HUES64 (cell line): ENCODE data around the gene NETO1.

Source experiments
- H3K27ac ChIP-seq: 2 replicates; pipeline ENCODE4 v1.7.0; 2013; ENCODE audit warnings: low read depth, low read length, inconsistent platforms
- H3K27me3 ChIP-seq: 2 replicates; pipeline ENCODE4 v1.6.1; 2013; ENCODE audit warnings: mild to moderate bottlenecking, low read length; ENCODE audit not compliant: insufficient read depth
- H3K36me3 ChIP-seq: 2 replicates; pipeline ENCODE4 v1.6.1; 2013; ENCODE audit warnings: mild to moderate bottlenecking, low read length; ENCODE audit not compliant: insufficient read depth
- H3K4me1 ChIP-seq: 2 replicates; pipeline ENCODE4 v1.6.1; 2013; ENCODE audit warnings: mild to moderate bottlenecking, low read length, moderate library complexity; ENCODE audit not compliant: insufficient read depth
- H3K4me3 ChIP-seq: 2 replicates; pipeline ENCODE4 v1.5.1; 2013; ENCODE audit warnings: mild to moderate bottlenecking, low read length, moderate library complexity
- H3K9ac ChIP-seq: 2 replicates; pipeline ENCODE4 v1.6.1; 2013; ENCODE audit warnings: mild to moderate bottlenecking, low read depth, low read length
- H3K9me3 ChIP-seq: 2 replicates; pipeline ENCODE4 v1.6.1; 2013; ENCODE audit warnings: low read depth, low read length; ENCODE audit not compliant: insufficient read depth
- WGBS: fragments of 150-250, 120-280 bp; methylation state at CpG from one replicate; pipeline ENCODE4 v1.1.7; 2013; ENCODE audit warnings: missing lambda C conversion rate; 5-methylcytosine and 5-hydroxymethylcytosine counted together

The NETO1 gene

DNA sequence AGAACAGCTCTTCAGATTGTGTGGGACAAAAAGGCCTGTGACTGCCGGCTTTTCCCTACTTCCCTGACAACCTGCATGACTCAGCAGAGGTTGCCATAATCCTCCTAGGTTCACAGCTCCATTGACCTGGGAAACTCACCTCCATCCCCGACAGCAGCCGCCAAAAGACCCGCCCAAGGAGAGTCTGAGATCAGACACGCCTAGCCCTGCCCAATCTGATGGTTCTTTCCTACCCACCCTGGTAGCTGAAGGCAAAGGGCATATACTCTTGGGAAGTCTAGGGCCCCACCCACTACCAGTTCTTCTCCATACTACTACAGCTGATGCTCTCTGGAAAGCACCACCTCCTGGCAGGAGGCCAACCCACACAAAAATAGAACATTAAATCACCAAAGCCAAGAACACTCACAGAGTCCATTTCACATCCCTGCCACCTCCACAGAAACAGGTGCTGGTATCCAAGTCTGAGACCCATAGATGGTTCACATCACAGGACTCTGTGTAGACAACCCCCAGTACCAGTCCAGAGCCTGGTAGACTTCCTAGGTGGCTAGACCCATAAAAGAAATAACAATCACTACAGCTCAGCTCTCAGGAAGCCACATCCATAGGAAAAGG is 140.6 kb downstream of the NETO1 start:
- Histone ChIP-seq H3K4me3 (no peak overlapping the region), H3K9ac (no peak overlapping the region), H3K9me3 (no peaks in the 10 kb centered on the region), H3K27me3 (no peaks in the 10 kb centered on the region), H3K36me3 (no peaks in the 10 kb centered on the region), H3K4me1 (no peaks in the 10 kb centered on the region), H3K27ac (no peak overlapping the region)
- 95% methylated on average over 5 of the region's 5 CpGs for WGBS

DNA sequence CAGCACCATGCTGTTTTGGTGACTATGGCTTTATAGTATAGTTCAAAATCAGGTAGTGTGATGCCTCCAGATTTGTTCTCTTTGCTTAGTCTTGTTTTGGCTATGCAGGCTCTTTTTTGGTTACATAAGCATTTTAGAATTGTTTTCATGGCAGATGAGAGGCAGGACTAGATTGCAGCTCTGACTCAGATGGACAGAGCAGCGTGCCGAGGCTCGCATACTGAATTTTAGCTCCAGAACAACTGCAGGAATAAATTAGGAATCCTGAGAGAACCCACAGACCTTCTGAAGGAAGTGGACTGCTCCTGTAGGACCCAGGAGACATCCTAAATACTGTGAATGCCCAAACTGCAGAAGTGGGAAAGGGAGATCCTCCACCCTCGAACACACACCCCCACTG is 141.6 kb downstream of the NETO1 start:
- no peaks in the 10 kb centered on the region for H3K4me1 ChIP-seq
- WGBS: 94% methylated on average over 3 of the region's 4 CpGs
- H3K27ac ChIP-seq: no peak overlapping the region
- H3K4me3 ChIP-seq: no peak overlapping the region
- no peaks in the 10 kb centered on the region for H3K9me3 ChIP-seq
- no peaks in the 10 kb centered on the region for H3K27me3 ChIP-seq
- no peak overlapping the region for H3K9ac ChIP-seq
- no peaks in the 10 kb centered on the region for H3K36me3 ChIP-seq

DNA sequence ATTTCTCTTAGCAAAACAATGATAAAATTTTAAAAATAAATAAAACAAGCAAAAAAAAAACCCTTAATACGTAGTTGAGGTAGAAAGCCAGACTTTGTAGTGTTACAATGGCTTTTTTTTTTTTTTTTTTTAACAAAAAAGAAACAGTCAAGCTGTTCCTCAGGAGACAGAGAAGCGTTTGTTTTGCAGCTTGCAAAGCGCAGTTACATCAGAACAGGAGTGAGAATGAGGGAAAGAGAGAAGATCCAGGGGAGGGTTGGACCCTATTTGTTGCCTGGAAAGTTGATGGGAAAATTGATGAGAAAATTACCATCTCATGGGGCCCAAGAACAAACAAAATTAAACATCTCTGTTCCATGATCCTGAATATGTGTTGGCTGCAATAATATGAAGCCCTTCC is 146.5 kb downstream of the NETO1 start:
- Histone ChIP-seq H3K36me3 (no peaks in the 10 kb centered on the region), H3K4me3 (no peak overlapping the region), H3K9ac (no peak overlapping the region), H3K9me3 (no peaks in the 10 kb centered on the region), H3K27ac (no peak overlapping the region), H3K27me3 (no peaks in the 10 kb centered on the region), H3K4me1 (no peaks in the 10 kb centered on the region)
- WGBS: 88% methylated on average over 2 of the region's 3 CpGs

DNA sequence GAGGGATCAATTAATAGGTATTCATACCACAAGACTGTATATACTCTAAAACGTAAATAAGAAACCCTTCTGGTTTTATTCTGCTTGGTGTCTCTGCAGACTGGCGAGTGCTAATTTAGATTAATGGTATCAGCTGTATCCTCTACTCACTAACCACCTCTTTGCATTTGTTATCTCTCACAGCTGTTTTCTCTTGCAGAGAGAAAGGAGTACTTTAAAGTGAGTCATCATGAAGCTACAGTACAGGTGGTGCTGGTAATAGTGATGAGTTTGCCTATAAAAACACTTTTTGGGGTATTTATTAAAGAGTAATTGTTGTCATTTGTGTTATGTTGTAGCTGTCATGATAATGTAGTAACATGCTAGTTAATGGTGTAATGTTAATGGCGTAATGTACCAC is 147.7 kb downstream of the NETO1 start:
- H3K9me3 ChIP-seq: no peaks in the 10 kb centered on the region
- H3K4me3 ChIP-seq: no peak overlapping the region
- no peaks in the 10 kb centered on the region for H3K36me3 ChIP-seq
- H3K4me1 ChIP-seq: no peaks in the 10 kb centered on the region
- H3K27me3 ChIP-seq: no peaks in the 10 kb centered on the region
- WGBS: 83% methylated on average over 3 of the region's 3 CpGs
- H3K9ac ChIP-seq: no peak overlapping the region
- no peak overlapping the region for H3K27ac ChIP-seq

DNA sequence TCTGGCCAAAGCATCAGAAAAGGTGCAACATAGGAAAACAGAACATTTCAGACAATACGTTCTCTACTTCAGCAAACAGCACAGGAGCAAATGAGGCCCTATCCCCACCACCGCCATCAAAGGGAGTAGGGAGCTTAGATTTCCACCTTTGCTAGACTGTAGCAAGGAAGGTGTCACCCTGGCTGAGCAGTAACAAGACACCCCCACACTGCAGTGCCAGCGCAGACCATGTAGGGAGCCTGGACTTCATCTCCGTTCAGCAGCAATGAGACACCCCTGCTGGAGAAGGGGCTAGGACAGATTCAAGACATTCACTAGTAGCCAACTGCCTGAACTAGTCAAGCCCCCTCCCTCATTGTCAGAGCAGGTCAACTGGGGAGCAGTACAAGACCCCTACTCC is 163.6 kb downstream of the NETO1 start:
- no peaks in the 10 kb centered on the region for H3K36me3 ChIP-seq

DNA sequence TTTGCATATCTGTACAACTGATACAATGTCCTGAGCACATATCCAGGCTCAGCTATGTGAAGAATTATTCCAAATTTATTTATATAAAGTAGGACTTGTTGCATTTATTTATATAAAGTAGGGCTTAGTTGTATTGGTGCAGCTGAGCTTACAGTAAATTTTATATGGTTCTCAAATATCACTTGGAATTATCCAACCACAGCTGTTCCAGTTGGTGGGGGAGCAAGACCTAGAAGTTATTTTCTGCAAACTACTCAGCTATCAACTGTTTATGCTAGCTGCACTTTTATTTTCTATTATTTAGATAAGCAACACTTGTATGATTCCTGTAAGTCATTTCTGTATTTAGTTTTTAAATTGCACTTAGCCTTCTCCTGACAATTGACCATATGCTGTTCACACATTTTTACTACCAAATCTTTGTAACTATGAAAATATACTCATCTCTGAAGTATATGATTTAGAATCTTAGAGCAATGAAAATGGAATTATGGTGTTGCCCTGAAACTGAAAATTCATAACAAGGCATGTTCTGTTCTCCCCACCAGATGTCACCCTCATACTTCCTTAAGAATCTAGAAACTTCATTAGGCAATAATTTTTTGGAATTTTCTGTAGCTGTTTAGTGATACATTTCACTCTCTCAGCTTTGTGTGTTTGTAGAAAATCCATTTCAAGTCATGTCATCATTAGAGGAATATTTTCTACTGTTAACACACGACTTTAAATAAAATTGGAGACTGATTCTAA is 166.7 kb downstream of the NETO1 start:
- WGBS: 18% methylated on average over 1 of the region's 1 CpG
- H3K27ac ChIP-seq: no peak overlapping the region
- no peaks in the 10 kb centered on the region for H3K27me3 ChIP-seq
- no peaks in the 10 kb centered on the region for H3K4me1 ChIP-seq
- H3K9ac ChIP-seq: no peak overlapping the region
- H3K36me3 ChIP-seq: no peaks in the 10 kb centered on the region
- no peak overlapping the region for H3K4me3 ChIP-seq
- no peaks in the 10 kb centered on the region for H3K9me3 ChIP-seq

More for the DNA sequence above, 163.6 kb downstream of the NETO1 start:
- 97% methylated on average over 4 of the region's 4 CpGs for WGBS
- Histone ChIP-seq H3K4me3 (no peak overlapping the region), H3K4me1 (no peaks in the 10 kb centered on the region), H3K9me3 (no peaks in the 10 kb centered on the region), H3K27ac (no peak overlapping the region), H3K27me3 (no peaks in the 10 kb centered on the region), H3K9ac (no peak overlapping the region)

DNA sequence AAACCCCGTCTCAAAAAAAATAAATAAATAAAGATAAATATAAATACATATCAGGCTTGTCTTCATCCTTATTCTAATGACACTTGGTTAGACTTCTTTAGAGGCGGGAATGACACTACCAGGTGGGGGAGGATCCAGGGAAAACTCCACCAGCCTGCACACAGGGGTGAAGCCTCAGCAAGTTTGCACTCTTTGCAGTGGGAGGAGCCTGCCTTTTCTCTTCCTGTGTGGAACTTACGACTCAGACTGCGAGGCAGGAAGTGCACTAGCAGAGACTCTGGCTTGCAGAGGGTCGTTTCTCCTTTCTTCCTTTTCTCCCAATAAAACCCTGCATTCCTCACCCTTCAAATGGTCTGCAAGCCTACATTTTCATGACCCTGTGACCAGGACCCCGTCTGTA is 170.1 kb downstream of the NETO1 start:
- H3K4me3 ChIP-seq: no peak overlapping the region
- peaks cover 8% of the 10 kb centered on the region for H3K4me1 ChIP-seq
- 87% methylated on average over 5 of the region's 6 CpGs for whole genome bisulfite sequencing
- no peaks in the 10 kb centered on the region for H3K36me3 ChIP-seq
- H3K9ac ChIP-seq: no peak overlapping the region
- H3K27me3 ChIP-seq: no peaks in the 10 kb centered on the region
- H3K27ac ChIP-seq: no peak overlapping the region
- no peaks in the 10 kb centered on the region for H3K9me3 ChIP-seq

DNA sequence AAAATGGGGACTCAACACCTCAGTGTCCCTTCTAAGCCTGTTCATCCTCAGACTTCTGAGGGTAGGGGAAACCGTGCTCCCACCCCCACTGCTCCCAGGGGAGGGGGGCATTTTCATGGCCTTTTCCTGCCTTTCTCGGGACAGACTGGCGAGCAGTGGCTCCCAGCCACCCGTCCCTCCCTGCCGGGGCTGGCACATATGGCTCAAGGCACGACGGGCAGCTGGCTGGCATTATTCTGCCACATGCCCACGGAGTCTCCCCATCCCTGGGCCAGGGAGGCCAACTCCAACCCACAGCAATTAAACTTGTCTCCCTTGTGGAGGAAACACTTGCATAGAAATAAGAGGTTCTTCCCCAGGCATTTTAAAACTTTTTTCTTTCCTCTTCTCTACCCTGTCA is 175.2 kb downstream of the NETO1 start:
- WGBS: 58% methylated on average over 8 of the region's 8 CpGs
- Histone ChIP-seq H3K27me3 (no peaks in the 10 kb centered on the region), H3K9me3 (no peaks in the 10 kb centered on the region), H3K4me1 (peaks cover 13% of the 10 kb centered on the region), H3K9ac (peak overlapping the region; percentile 43), H3K4me3 (peak overlapping the region; percentile 32), H3K27ac (peak overlapping the region; percentile 59), H3K36me3 (no peaks in the 10 kb centered on the region)
